T-cell (primary cell): ENCODE measurements around the gene PCDHB4. TPM values are rescaled to one million over a fixed set of nuclear protein-coding genes. Genes with fewer than 3 reads are reported as not detected.
A peak's percentile ranks its signal among the peaks of the same experiment; 100 is the strongest.
"Not testable (repeated sequence)": the region's sequence is repeated elsewhere in the genome, so short reads cannot be mapped to it uniquely, and the experiment has no call there.

Experiments
- ATAC-seq, 4 experiments: fragments of 200-7000 bp in 3 of 4; fragments of 150-1000 bp in 1 of 4; cut with Tn5 transposase; replicated peaks in 1 of 4; 1 replicate in 3 of 4; 2 replicates in 1 of 4; pipeline ENCODE4 v1.10.0; 2021; ENCODE audit warnings: moderate library complexity in 3 of 4, mild to moderate bottlenecking in 2 of 4, moderate number of reproducible peaks in 1 of 4
- CTCF ChIA-PET, 2 donors: fragments of 300-600 bp; sonication (Branson Sonifier 250); formaldehyde crosslinking; loops; one replicate each; lab custom pipeline; 2022; ENCODE audit warnings: antibody characterized with exemption in 2 of 2; lab: Charles Lee
- POLR2A ChIA-PET, 2 donors: fragments of 300-600 bp; sonication (Branson Sonifier 250); formaldehyde crosslinking; loops; one replicate each; lab custom pipeline; 2022; ENCODE audit warnings: antibody characterized with exemption in 2 of 2; lab: Charles Lee
- DNase-seq, 35 experiments: peaks; one replicate each; pipeline versions ENCODE4 v3.0.0 to v3.0.0-alpha.2; 2013 to 2023
- H3K27ac ChIP-seq: one replicate; pipeline ENCODE4 v1.5.1; 2013; ENCODE audit warnings: low read length
- H3K27me3 ChIP-seq, 2 experiments: replicated peaks in 1 of 2; 1 replicate in 1 of 2; 2 replicates in 1 of 2; pipeline versions ENCODE4 v1.6.1 to v1.7.0; 2013; ENCODE audit warnings: low read length in 1 of 2, mixed read lengths in 1 of 2; ENCODE audit not compliant: control insufficient read depth in 2 of 2, insufficient read depth in 2 of 2; ENCODE audit errors: extremely low read depth in 1 of 2
- H3K36me3 ChIP-seq, 2 donors: 1 replicate in 1 of 2; 2 replicates in 1 of 2; pipeline versions ENCODE4 v1.6.1 to v1.7.0; 2013; ENCODE audit warnings: low read length in 1 of 2; ENCODE audit not compliant: control insufficient read depth in 2 of 2, insufficient read depth in 1 of 2; ENCODE audit errors: extremely low read depth in 1 of 2
- H3K4me1 ChIP-seq, 2 experiments: 1 replicate in 1 of 2; 2 replicates in 1 of 2; pipeline versions ENCODE4 v1.6.1 to v1.7.0; 2013; ENCODE audit warnings: low read length in 2 of 2, mixed read lengths in 1 of 2; ENCODE audit not compliant: insufficient read depth in 2 of 2, control insufficient read depth in 1 of 2; ENCODE audit errors: extremely low read depth in 1 of 2
- H3K4me3 ChIP-seq, 2 donors: 1 replicate in 1 of 2; 2 replicates in 1 of 2; pipeline versions ENCODE4 v1.5.1 to v1.7.0; 2013; ENCODE audit warnings: mild to moderate bottlenecking in 2 of 2, low read length in 1 of 2, moderate library complexity in 1 of 2; ENCODE audit not compliant: control insufficient read depth in 1 of 2; ENCODE audit errors: extremely low read depth in 1 of 2
- H3K9me3 ChIP-seq: 2 replicates; pipeline ENCODE4 v1.7.0; 2013
- H3K27ac Mint-ChIP-seq, 2 donors: one replicate each; pipeline ENCODE4 v1.8.0; 2020 to 2021; ENCODE audit warnings: mild to moderate bottlenecking in 2 of 2, mixed read lengths in 2 of 2
- H3K27me3 Mint-ChIP-seq, 2 donors: one replicate each; pipeline ENCODE4 v1.8.0; 2021 to 2022; ENCODE audit warnings: mixed read lengths in 2 of 2
- H3K36me3 Mint-ChIP-seq: one replicate; pipeline ENCODE4 v1.8.0; 2021; ENCODE audit warnings: mixed read lengths
- H3K4me1 Mint-ChIP-seq, 3 donors: one replicate each; pipeline ENCODE4 v1.8.0; 2020 to 2022; ENCODE audit warnings: mixed read lengths in 3 of 3, mild to moderate bottlenecking in 1 of 3
- H3K4me3 Mint-ChIP-seq, 3 donors: one replicate each; pipeline ENCODE4 v1.8.0; 2020 to 2022; ENCODE audit warnings: mild to moderate bottlenecking in 3 of 3, mixed read lengths in 3 of 3, moderate library complexity in 3 of 3
- H3K9me3 Mint-ChIP-seq, 3 donors: one replicate each; pipeline ENCODE4 v1.8.0; 2020 to 2022; ENCODE audit warnings: mixed read lengths in 3 of 3
- WGBS: methylation state at CpG from one replicate; pipeline ENCODE4 v1.1.5; 2013; ENCODE audit warnings: missing lambda C conversion rate; ENCODE audit not compliant: insufficient coverage; 5-methylcytosine and 5-hydroxymethylcytosine counted together
- total RNA-seq, 35 experiments: library from RNA in 6 of 35; stranded (reverse) in 6 of 35; fragments of 120-200 nt in 1 of 35; gene quantifications; one replicate each; pipeline versions ENCODE4 v1.2.1 to v1.2.4 and lab custom pipeline; 2013 to 2026

Gene PCDHB4
- total RNA-seq, 5 donors from 2014 or later (not counting 1 experiment from before 2014, with no cell fraction given) = not detected

DNA sequence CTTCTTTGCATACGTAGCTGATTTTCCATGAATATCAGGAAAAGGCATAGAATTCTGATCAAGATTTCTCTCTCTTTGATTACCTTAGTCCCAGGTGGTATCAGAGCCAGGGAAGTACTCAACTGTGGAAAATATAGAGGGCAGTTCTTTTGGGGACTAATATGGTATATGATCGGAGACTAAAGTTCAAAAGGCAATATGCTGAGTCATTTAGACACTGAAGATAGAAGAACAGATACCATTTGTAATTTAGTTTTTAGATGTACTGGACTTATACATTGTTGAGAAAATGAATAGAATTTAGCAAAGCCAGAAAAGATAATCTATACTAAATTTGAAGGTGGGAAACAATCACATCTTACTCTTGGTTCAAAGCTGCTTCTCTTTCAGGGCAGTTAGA, 16.3 kb upstream of the PCDHB4 start:
- no CpG with 5 or more reads among the region's 2 CpGs for WGBS
- ATAC-seq = no peak

DNA sequence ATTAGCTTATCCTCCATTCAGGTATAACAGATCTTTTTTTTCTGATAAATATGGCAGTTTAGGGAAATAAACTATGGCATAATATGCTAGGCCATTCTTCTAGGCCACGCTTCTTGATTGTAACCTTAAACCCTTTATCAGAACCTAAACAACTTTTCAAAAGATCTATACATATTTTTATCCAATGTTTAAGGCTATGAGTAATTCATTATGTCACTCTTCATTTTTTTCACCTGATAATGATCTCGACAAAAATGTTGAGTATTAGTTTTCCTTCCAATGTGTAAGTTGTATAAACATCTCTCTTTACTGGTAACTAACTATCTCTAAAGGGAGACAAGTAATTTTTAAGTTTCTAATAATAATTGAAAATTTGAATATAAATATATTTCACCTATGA, 2.4 kb upstream of the PCDHB4 start:
- H3K36me3 Mint-ChIP-seq = no peaks in the 10 kb centered on the region
- H3K9me3 ChIP-seq = no peaks in the 10 kb centered on the region
- H3K27ac ChIP-seq = no peak overlapping the region
- no peaks in the 10 kb centered on the region for H3K36me3 ChIP-seq
- H3K27ac Mint-ChIP-seq = no peak overlapping the region
- ChIA-PET CTCF (no interaction called here), POLR2A (no interaction called here)
- no peak overlapping the region for H3K4me3 Mint-ChIP-seq
- no CpG with 5 or more reads among the region's 2 CpGs for WGBS
- peaks cover 4 to 11% of the 10 kb centered on the region in 2 experiments for H3K27me3 ChIP-seq
- H3K4me1 Mint-ChIP-seq = no peaks in the 10 kb centered on the region
- H3K4me3 ChIP-seq = no peak overlapping the region
- ATAC-seq (no peak), DNase-seq (no peak)
- H3K4me1 ChIP-seq = no peaks in the 10 kb centered on the region
- peaks cover 24 to 28% of the 10 kb centered on the region in 2 donors for H3K27me3 Mint-ChIP-seq
- H3K9me3 Mint-ChIP-seq = peaks cover 11 to 34% (median 15%) of the 10 kb centered on the region in 3 donors

More for the DNA sequence above, 16.3 kb upstream of the PCDHB4 start:
- peaks cover 1% of the 10 kb centered on the region for H3K36me3 Mint-ChIP-seq
- H3K27ac Mint-ChIP-seq = no peak overlapping the region
- peaks cover 0 to 14% of the 10 kb centered on the region in 2 experiments for H3K27me3 ChIP-seq
- H3K4me1 Mint-ChIP-seq = peaks cover 0 to 3% (median 0%) of the 10 kb centered on the region in 3 donors
- no peaks in the 10 kb centered on the region for H3K4me1 ChIP-seq
- H3K27ac ChIP-seq = no peak overlapping the region
- DNase-seq = no peak
- H3K36me3 ChIP-seq = no peaks in the 10 kb centered on the region
- peaks cover 21 to 27% of the 10 kb centered on the region in 2 donors for H3K27me3 Mint-ChIP-seq
- no peak overlapping the region for H3K4me3 Mint-ChIP-seq
- peaks cover 4 to 17% (median 14%) of the 10 kb centered on the region in 3 donors for H3K9me3 Mint-ChIP-seq
- ChIA-PET CTCF (no interaction called here), POLR2A (no interaction called here)
- no peaks in the 10 kb centered on the region for H3K9me3 ChIP-seq
- H3K4me3 ChIP-seq = no peak overlapping the region

DNA sequence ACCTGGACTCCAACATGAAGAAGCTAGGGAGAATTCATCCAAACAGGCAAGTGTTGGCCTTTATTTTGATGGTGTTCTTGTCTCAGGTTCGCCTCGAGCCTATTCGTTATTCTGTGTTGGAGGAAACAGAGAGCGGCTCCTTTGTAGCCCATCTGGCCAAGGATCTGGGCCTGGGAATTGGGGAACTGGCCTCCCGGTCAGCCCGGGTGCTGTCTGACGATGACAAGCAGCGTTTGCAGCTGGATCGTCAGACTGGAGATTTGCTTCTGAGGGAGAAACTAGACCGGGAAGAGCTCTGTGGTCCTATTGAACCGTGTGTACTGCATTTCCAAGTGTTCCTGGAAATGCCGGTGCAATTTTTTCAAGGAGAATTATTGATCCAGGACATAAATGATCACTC, 367 bp downstream of the PCDHB4 start:
- Histone ChIP-seq H3K9me3 (no peaks in the 10 kb centered on the region), H3K27ac (no peak overlapping the region), H3K4me3 (no peak overlapping the region), H3K27me3 (peaks cover 4 to 18% of the 10 kb centered on the region in 2 experiments), H3K4me1 (no peaks in the 10 kb centered on the region), H3K36me3 (no peaks in the 10 kb centered on the region)
- Mint-ChIP-seq H3K27me3 (peaks cover 26 to 28% of the 10 kb centered on the region in 2 donors), H3K27ac (no peak overlapping the region), H3K36me3 (no peaks in the 10 kb centered on the region), H3K9me3 (peaks cover 0 to 12% (median 4%) of the 10 kb centered on the region in 3 donors), H3K4me3 (no peak overlapping the region), H3K4me1 (no peaks in the 10 kb centered on the region)
- ChIA-PET CTCF (interaction anchor here in 1 of 2 donors (1.2 kb wide), 1 partner anchor 13 kb away, joined by 3 read pairs; the partner anchor contains the start of gene PCDHB5), POLR2A (no interaction called here)
- DNase-seq (no peak), ATAC-seq (no peak)
- WGBS = 44% methylated on average over 6 of the region's 12 CpGs

DNA sequence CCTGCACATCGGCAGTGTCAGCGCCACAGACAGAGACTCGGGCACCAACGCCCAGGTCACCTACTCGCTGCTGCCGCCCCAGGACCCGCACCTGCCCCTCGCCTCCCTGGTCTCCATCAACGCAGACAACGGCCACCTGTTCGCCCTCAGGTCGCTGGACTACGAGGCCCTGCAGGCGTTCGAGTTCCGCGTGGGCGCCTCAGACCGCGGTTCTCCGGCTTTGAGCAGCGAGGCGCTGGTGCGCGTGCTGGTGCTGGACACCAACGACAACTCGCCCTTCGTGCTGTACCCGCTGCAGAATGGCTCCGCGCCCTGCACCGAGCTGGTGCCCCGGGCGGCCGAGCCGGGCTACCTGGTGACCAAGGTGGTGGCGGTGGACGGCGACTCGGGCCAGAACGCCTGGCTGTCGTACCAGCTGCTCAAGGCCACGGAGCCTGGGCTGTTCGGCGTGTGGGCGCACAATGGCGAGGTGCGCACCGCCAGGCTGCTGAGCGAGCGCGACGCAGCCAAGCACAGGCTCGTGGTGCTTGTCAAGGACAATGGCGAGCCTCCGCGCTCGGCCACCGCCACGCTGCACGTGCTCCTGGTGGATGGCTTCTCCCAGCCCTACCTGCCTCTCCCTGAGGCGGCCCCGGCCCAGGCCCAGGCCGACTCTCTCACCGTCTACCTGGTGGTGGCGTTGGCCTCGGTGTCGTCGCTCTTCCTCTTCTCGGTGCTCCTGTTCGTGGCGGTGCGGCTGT, 1.9 kb downstream of the PCDHB4 start:
- H3K4me1 ChIP-seq, POLR2A ChIA-PET, H3K27ac ChIP-seq, H3K36me3 ChIP-seq, ATAC-seq, CTCF ChIA-PET, H3K4me3 Mint-ChIP-seq, DNase-seq, H3K4me3 ChIP-seq, H3K4me1 Mint-ChIP-seq, H3K36me3 Mint-ChIP-seq, H3K9me3 ChIP-seq, H3K27ac Mint-ChIP-seq: not testable (repeated sequence)
- 45% methylated on average over 21 of the region's 73 CpGs for WGBS
- H3K9me3 Mint-ChIP-seq = peaks cover 0 to 12% (median 4%) of the 10 kb centered on the region in 3 donors
- H3K27me3 Mint-ChIP-seq = peaks cover 28 to 29% of the 10 kb centered on the region in 2 donors
- peaks cover 4 to 19% of the 10 kb centered on the region in 2 experiments for H3K27me3 ChIP-seq

DNA sequence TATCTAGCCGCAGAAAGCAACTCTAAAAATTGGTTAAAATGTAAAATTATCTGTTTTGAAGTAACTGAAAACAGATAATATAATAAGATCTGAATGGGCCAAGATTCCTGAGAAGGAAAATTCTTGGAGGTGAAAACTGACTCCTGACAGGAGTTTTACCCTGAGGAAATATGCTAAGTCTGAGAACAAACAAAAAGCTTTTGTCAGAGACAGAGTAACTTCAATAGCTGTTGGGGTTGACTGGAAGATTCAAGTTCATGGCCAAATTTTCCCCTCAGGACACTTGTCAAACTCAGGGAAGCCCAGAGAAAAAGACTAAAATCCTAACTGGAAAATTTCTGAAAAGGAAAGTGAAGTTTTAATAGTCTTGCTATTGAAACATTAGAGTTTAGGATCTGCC, 5.7 kb downstream of the PCDHB4 start:
- ATAC-seq = no peak

DNA sequence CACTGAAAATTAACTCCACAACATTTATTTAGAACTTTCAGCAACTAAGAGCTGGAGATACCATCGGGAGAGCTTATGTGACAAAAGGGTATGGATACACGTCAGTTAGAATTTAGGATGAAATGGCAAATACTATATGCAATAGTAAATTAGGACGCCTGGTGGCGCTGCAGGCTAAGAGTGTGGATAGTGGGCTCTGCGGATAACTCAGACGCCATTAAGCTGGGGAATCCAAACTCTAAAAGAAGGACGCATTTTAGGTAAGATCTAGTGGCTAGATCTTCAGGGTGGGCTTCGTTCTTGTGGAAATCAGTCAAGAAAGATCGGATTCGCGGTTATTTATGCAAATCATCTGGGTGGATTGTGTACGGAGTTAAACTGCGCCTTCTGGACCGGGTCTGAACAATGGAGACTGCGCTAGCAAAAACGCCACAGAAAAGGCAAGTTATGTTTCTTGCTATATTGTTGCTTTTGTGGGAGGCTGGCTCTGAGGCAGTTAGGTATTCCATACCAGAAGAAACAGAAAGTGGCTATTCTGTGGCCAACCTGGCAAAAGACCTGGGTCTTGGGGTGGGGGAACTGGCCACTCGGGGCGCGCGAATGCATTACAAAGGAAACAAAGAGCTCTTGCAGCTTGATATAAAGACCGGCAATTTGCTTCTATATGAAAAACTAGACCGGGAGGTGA, 13.6 kb downstream of the PCDHB4 start, which contains the start of gene PCDHB5:
TSS of gene PCDHB5 (plus strand) at position 177 of the 688 bp plus-strand sequence. CDS start at position 406, 229 bp downstream.
- Mint-ChIP-seq H3K36me3 (no peaks in the 10 kb centered on the region), H3K27me3 (peaks cover 24 to 25% of the 10 kb centered on the region in 2 donors), H3K4me3 (peak within 1 kb of the TSS; percentile 53 to 62 (median 62)), H3K9me3 (peaks cover 7 to 44% (median 36%) of the 10 kb centered on the region in 3 donors), H3K4me1 (peaks cover 8 to 14% (median 9%) of the 10 kb centered on the region in 3 donors), H3K27ac (no peak within 1 kb of the TSS)
- peaks cover 0 to 9% of the 10 kb centered on the region in 2 experiments for H3K27me3 ChIP-seq
- ATAC-seq (no peak), DNase-seq (peak in 1 of 35 experiments; percentile 16)
- no peak within 1 kb of the TSS for H3K4me3 ChIP-seq
- H3K9me3 ChIP-seq = peaks cover 8% of the 10 kb centered on the region
- no peaks in the 10 kb centered on the region for H3K36me3 ChIP-seq
- ChIA-PET CTCF (interaction anchor here in 1 of 2 donors (1.3 kb wide), 1 partner anchor 13 kb away, joined by 3 read pairs; the partner anchor contains the start of gene PCDHB4), POLR2A (no interaction called here)
- H3K27ac ChIP-seq = no peak within 1 kb of the TSS
- WGBS = 30% methylated on average over 21 of the region's 22 CpGs
- H3K4me1 ChIP-seq = peaks cover 0 to 6% of the 10 kb centered on the region in 2 experiments

More for the DNA sequence above, 5.7 kb downstream of the PCDHB4 start:
- POLR2A ChIA-PET = no interaction called here
- no peaks in the 10 kb centered on the region for H3K4me1 ChIP-seq
- WGBS = 100% methylated on average over 1 of the region's 1 CpG
- H3K9me3 ChIP-seq = no peaks in the 10 kb centered on the region
- DNase-seq = no peak
- Mint-ChIP-seq H3K27me3 (peaks cover 15 to 23% of the 10 kb centered on the region in 2 donors), H3K27ac (no peak overlapping the region), H3K36me3 (no peaks in the 10 kb centered on the region), H3K9me3 (peaks cover 0 to 12% (median 6%) of the 10 kb centered on the region in 3 donors), H3K4me3 (no peak overlapping the region), H3K4me1 (no peaks in the 10 kb centered on the region)
- peaks cover under 1 to 23% of the 10 kb centered on the region in 2 experiments for H3K27me3 ChIP-seq
- no peak overlapping the region for H3K4me3 ChIP-seq
- H3K27ac ChIP-seq = no peak overlapping the region
- CTCF ChIA-PET = no interaction called here
- H3K36me3 ChIP-seq = no peaks in the 10 kb centered on the region
